Sigmoid colon (tissue), 7 donors: ENCODE data around the gene TASOR2. TPM values are rescaled to one million over a fixed set of nuclear protein-coding genes. Genes with fewer than 3 reads are reported as not detected.

ENCODE experiments used
- DNase-seq: peaks from one replicate; pipeline ENCODE4 v3.0.0-alpha.2; 2019
- H3K27ac ChIP-seq, 4 donors: fragments of 200-600 bp; sonication (generic); one replicate each; pipeline ENCODE4 v1.5.1; 2016 to 2019; ENCODE audit warnings: mild to moderate bottlenecking in 1 of 4
- H3K27me3 ChIP-seq, 3 donors: fragments of 200-600 bp; sonication (generic); one replicate each; pipeline ENCODE4 v1.5.1; 2019; ENCODE audit warnings: mild to moderate bottlenecking in 1 of 3
- H3K36me3 ChIP-seq, 4 donors: fragments of 200-600 bp; sonication (generic); one replicate each; pipeline ENCODE4 v1.5.1; 2016 to 2019
- H3K4me1 ChIP-seq, 4 donors: fragments of 200-600 bp; sonication (generic); one replicate each; pipeline ENCODE4 v1.5.1; 2017 to 2019
- H3K4me3 ChIP-seq, 4 donors: fragments of 200-600 bp; sonication (generic); one replicate each; pipeline ENCODE4 v1.5.1; 2017 to 2019; ENCODE audit warnings: mild to moderate bottlenecking in 2 of 4, moderate library complexity in 1 of 4
- H3K9me3 ChIP-seq, 4 donors: fragments of 200-600 bp in 3 of 4; sonication (generic) in 3 of 4; one replicate each; pipeline versions ENCODE4 v1.5.1 to v1.6.1; 2013 to 2019
- EP300 ChIP-seq, 4 donors: sonication (generic); formaldehyde crosslinking; IDR thresholded peaks; one replicate each; pipeline ENCODE4 v1.6.1; 2017; ENCODE audit warnings: antibody characterized with exemption in 4 of 4
- POLR2A ChIP-seq, 2 donors: fragments of 450-650 bp; IDR thresholded peaks; one replicate each; pipeline ENCODE4 v1.6.1; 2016; ENCODE audit warnings: antibody characterized with exemption in 2 of 2, mild to moderate bottlenecking in 2 of 2, moderate library complexity in 2 of 2
- POLR2AphosphoS5 ChIP-seq, 4 donors: sonication (generic); formaldehyde crosslinking; IDR thresholded peaks; one replicate each; pipeline ENCODE4 v1.6.1; 2017; ENCODE audit warnings: antibody characterized with exemption in 4 of 4
- WGBS, 2 donors: extraction: QIAGEN DNeasy Blood & Tissue Kit; methylation state at CpG; one replicate each; pipeline ENCODE4 v1.1.7; 2013; 5-methylcytosine and 5-hydroxymethylcytosine counted together
- intact Hi-C: fragments of 100-400 bp; cut with DNase I; formaldehyde crosslinking; loops from one replicate; pipeline ENCODE4 v1.15.1; 2023
- polyA plus RNA-seq, 3 donors: library from polyadenylated mRNA; stranded (reverse); fragments of 200-250 nt; gene quantifications; one replicate each; pipeline ENCODE4 v1.2.3, GENCODE V29; 2013
- total RNA-seq, 4 donors: library from RNA; depleted of rRNA; stranded (reverse); fragments of >200 nt; gene quantifications; one replicate each; pipeline ENCODE4 v1.1.0, GENCODE V29; 2016
- TF ChIP-seq, protein P1 (sequence below), 4 experiments: fragments of 450-650 bp in 3 of 4; fragments of 200-600 bp in 1 of 4; IDR thresholded peaks; one replicate each; pipeline ENCODE4 v1.5.1; 2016 to 2019; ENCODE audit warnings: antibody characterized with exemption in 4 of 4, mild to moderate bottlenecking in 3 of 4, moderate library complexity in 2 of 4
- donor health status: healthy with polysubstance abuse.
- donor health status: Bipolar disorder and iron deficiency.
- donor health status: healthy.

The TASOR2 gene
- total and polyA plus RNA-seq, 7 donors = 3.5 to 66.7 (median 56.6) TPM

DNA sequence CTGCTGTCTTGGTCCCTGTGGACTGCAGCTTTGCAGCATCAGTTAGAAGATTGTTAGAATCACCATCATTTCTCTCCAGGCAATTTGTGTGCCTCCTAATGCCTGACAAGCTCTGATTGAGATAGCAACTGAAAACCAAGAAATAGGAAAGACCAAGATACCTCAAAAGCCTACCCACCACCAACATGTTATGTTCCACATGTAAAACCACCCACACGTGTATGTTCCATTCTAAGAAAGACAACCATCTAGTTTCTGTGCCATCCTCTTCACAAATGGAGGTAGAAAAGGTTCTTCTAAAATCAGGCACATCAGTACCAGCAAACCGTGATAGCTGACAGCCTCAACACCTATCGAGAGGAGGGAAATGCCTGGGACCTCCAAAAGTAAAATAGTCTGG, 46.9 kb downstream of the TASOR2 start:
- intact Hi-C loops = no loop called here
- no peak overlapping the region for H3K4me3 ChIP-seq
- TF ChIP-seq POLR2A (IDR thresholded peaks at IDR 0.05) (no peak), EP300 (IDR thresholded peaks at IDR 0.05) (no peak), POLR2AphosphoS5 (IDR thresholded peaks at IDR 0.05) (no peak)
- TF ChIP-seq, protein P1, sequence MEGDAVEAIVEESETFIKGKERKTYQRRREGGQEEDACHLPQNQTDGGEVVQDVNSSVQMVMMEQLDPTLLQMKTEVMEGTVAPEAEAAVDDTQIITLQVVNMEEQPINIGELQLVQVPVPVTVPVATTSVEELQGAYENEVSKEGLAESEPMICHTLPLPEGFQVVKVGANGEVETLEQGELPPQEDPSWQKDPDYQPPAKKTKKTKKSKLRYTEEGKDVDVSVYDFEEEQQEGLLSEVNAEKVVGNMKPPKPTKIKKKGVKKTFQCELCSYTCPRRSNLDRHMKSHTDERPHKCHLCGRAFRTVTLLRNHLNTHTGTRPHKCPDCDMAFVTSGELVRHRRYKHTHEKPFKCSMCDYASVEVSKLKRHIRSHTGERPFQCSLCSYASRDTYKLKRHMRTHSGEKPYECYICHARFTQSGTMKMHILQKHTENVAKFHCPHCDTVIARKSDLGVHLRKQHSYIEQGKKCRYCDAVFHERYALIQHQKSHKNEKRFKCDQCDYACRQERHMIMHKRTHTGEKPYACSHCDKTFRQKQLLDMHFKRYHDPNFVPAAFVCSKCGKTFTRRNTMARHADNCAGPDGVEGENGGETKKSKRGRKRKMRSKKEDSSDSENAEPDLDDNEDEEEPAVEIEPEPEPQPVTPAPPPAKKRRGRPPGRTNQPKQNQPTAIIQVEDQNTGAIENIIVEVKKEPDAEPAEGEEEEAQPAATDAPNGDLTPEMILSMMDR (IDR thresholded peaks at IDR 0.05) = no peak
- no peaks in the 10 kb centered on the region for H3K4me1 ChIP-seq
- WGBS, 2 donors = 61 to 86% methylated on average over 3 of the region's 3 CpGs
- H3K27ac ChIP-seq = no peak overlapping the region
- H3K27me3 ChIP-seq = no peaks in the 10 kb centered on the region
- H3K36me3 ChIP-seq = peaks cover 0 to 66% (median 10%) of the 10 kb centered on the region in 4 donors
- no peak for DNase-seq
- no peaks in the 10 kb centered on the region for H3K9me3 ChIP-seq

DNA sequence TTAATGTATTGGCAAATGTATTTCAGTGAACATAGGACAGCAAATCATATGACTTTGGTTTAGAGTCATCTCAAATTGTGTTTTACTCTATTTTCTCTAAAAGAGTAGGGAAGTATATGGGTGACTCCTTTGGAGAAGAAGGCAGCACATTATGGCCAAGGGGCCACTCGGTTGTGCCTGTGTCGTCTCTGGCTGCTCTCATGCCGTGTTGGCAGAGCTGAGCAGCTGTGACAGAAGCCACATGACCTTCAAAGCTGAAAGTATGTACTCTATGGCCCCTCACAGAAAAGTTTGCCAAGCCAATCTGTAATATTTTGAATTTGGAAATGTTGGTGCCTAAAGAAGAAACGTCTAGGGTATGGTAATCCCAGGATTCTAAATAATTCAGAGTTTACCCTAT, 47.5 kb downstream of the TASOR2 start:
- TF ChIP-seq POLR2A (IDR thresholded peaks at IDR 0.05) = no peak
- TF ChIP-seq EP300 (IDR thresholded peaks at IDR 0.05) = no peak
- TF ChIP-seq, protein P1 (IDR thresholded peaks at IDR 0.05) = no peak
- no peak for TF ChIP-seq POLR2AphosphoS5 (IDR thresholded peaks at IDR 0.05)
- H3K27me3 ChIP-seq = no peaks in the 10 kb centered on the region
- H3K4me1 ChIP-seq = no peaks in the 10 kb centered on the region
- peaks cover 0 to 64% (median 10%) of the 10 kb centered on the region in 4 donors for H3K36me3 ChIP-seq
- intact Hi-C loops = no loop called here
- no peak overlapping the region for H3K27ac ChIP-seq
- no peaks in the 10 kb centered on the region for H3K9me3 ChIP-seq
- H3K4me3 ChIP-seq = no peak overlapping the region
- 83 to 84% methylated on average over 4 of the region's 4 CpGs for WGBS, 2 donors
- DNase-seq = no peak

Other genes with a start within 250 kb of the TASOR2 start
- not detected for gene CALML5, start 185.3 kb upstream of the TASOR2 start, total RNA-seq
- not detected for gene CALML5, start 185.3 kb upstream of the TASOR2 start, polyA plus RNA-seq
- not detected for gene CALML3, start 159.9 kb upstream of the TASOR2 start, total RNA-seq
- gene CALML3, start 159.9 kb upstream of the TASOR2 start, polyA plus RNA-seq = under 1 TPM in 1 of 3 donors, not detected in 2; 0.15 TPM
- gene ASB13, start 18.2 kb upstream of the TASOR2 start, total RNA-seq = 10 to 100 TPM; 13.2 to 23.5 (median 17.1) TPM
- 10 to 100 TPM; 26.5 to 52.0 (median 48.0) TPM for gene ASB13, start 18.2 kb upstream of the TASOR2 start, polyA plus RNA-seq
- gene GDI2, start 128.6 kb downstream of the TASOR2 start, total RNA-seq = 100 to 1,000 TPM; 178 to 208 (median 205) TPM
- 100 to 1,000 TPM; 179 to 238 (median 201) TPM for gene GDI2, start 128.6 kb downstream of the TASOR2 start, polyA plus RNA-seq
- gene ANKRD16, start 205.1 kb downstream of the TASOR2 start, total RNA-seq = 10 to 100 TPM in 1 of 4 donors, 1 to 10 TPM in 3; 8.6 to 11.4 (median 9.4) TPM
- 1 to 10 TPM; 1.6 to 6.1 (median 5.4) TPM for gene ANKRD16, start 205.1 kb downstream of the TASOR2 start, polyA plus RNA-seq
- gene FBH1, start 205.4 kb downstream of the TASOR2 start, total RNA-seq = 10 to 100 TPM; 68.7 to 85.9 (median 80.4) TPM
- gene FBH1, start 205.4 kb downstream of the TASOR2 start, polyA plus RNA-seq = 10 to 100 TPM; 31.2 to 52.0 (median 49.2) TPM